ENCODE results near the gene CHST15.

GRCh38 chr10:124048371-124049290 is 44.8 kb downstream of the CHST15 start:
- no peak for TF ChIP-seq CTCF (conservative IDR thresholded peaks at IDR 0.05; ENCODE audit: low read length)
- TF ChIP-seq EZH2phosphoT487 (IDR thresholded peaks at IDR 0.05; ENCODE audit: borderline replicate concordance, low read depth, low read length), result no peak
